Activated CD4-positive, CD25-positive, alpha-beta regulatory T cell treated with anti-CD3 and anti-CD28 coated beads, Interleukin-2, amount 50 U/mL, for 24 hours (primary cell): ENCODE measurements around the gene LDAH.

Source experiments
- ATAC-seq, 2 donors: fragments of 150-1000 bp; cut with Tn5 transposase; one replicate each; pipeline ENCODE4 v1.10.0; 2021; ENCODE audit warnings: mild to moderate bottlenecking in 1 of 2, moderate library complexity in 1 of 2

Gene LDAH

GRCh38 chr2:20649976-20650375 is 172.9 kb downstream of the LDAH start:
- no peak for ATAC-seq

DNA sequence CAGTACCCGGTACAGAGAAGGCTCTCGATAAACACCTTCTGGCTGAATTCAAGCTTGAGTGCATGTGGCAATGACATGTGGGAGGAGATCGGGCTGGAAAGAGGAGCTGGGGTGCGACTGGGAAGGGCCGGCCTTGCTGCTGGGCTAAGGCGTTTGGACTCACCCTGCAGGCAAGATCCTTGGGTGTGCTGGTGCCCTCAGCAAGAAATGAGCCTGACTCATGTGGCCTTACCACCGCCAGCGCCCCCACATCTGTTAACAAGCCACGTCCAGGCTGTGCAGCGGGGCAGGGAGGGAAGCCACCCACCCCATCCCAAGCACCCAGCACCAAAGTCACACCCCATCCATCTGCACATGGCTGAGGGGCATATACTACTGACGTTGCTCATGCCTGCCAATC is 173.3 kb downstream of the LDAH start:
- ATAC-seq, result no peak

- ATAC-seq, result no peak
Observed at GRCh38 chr2:20648831-20649230, 174.1 kb downstream of the LDAH start.

DNA sequence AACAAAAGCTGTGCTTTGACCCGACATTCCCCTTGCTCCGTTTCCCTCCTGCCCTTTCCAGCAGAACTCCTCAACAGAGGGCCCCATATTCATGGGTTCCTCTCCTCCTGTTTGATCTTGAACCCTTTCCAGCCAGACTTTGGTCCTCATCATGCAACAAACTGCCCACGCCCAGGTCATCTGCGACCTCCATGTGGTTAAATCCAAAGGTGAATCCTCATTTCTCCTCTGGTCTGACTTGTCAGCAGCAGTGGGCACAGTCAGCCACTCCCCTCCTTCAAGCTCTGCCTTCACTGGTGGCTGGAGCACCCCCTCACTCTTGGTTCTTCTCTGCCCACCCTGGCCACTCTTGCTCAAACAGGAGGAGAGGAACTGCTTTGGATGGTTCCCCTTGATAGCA is 174.7 kb downstream of the LDAH start:
- no peak for ATAC-seq

- ATAC-seq, result no peak
Observed at GRCh38 chr2:20647738-20648137, 175.2 kb downstream of the LDAH start.

GRCh38 chr2:20647211-20647610 is 175.7 kb downstream of the LDAH start:
- ATAC-seq, result no peak

GRCh38 chr2:20646446-20646845 is 176.5 kb downstream of the LDAH start:
- no peak for ATAC-seq

- ATAC-seq, result no peak
Observed at GRCh38 chr2:20645761-20646160, 177.1 kb downstream of the LDAH start.

DNA sequence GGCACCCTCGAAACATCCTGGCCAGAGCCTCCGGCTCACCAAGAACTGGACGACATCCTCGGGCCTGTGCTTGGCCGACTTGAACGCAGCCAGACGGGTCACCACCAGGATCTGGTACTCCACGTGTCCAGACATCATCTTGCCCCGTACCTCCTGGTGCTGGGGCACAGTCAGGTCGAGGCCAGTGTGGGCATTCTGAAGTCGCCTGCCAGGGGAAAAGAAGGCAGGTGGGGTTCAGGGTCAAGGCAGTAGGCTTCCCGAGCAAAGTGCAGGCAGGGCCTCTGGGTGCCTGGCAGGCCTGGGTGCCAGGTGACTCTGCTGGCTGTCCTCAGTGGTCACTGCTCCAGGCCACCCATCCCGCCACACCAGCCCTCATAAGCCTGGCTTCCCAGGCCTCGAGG is 177.6 kb downstream of the LDAH start:
- no peak for ATAC-seq

DNA sequence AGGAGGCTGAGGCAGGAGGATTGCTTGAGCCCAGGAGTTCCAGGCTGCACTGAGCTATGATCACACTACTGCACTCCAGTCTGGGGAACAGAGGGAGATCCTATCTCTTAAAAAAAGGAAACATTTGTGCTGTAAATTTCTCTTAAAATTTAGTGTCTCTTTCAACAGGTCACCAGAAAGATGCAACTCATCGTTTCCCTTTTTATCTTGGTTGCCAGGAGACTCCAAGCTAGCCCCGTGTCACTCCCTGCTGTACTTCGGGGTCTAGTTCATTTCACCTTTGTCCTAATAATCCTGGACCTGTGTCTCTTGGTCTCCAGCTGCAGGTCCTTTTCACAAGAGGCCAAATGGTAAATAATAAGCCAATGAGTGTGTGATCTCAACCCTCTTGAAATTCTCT is 179.1 kb downstream of the LDAH start:
- ATAC-seq, result no peak

DNA sequence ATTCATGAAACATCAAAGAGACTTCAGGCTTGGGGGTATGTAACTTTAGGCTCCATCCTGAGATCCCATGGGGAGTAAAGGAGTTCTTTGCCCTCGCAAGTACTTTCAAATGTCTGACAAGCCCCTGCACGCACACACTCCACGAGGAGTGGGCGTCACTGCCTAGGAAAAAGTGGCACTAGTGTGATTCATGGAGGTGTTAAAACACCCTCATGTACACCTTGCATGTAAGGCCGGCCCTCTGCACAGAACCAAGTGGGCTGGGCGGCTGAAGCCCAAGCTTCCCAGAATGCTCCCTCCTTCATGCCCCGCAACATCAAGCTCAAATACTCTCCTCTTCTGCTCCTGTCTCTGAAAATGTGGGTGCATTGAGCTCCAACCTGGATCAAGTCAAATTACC is 179.8 kb downstream of the LDAH start:
- ATAC-seq, result no peak

DNA sequence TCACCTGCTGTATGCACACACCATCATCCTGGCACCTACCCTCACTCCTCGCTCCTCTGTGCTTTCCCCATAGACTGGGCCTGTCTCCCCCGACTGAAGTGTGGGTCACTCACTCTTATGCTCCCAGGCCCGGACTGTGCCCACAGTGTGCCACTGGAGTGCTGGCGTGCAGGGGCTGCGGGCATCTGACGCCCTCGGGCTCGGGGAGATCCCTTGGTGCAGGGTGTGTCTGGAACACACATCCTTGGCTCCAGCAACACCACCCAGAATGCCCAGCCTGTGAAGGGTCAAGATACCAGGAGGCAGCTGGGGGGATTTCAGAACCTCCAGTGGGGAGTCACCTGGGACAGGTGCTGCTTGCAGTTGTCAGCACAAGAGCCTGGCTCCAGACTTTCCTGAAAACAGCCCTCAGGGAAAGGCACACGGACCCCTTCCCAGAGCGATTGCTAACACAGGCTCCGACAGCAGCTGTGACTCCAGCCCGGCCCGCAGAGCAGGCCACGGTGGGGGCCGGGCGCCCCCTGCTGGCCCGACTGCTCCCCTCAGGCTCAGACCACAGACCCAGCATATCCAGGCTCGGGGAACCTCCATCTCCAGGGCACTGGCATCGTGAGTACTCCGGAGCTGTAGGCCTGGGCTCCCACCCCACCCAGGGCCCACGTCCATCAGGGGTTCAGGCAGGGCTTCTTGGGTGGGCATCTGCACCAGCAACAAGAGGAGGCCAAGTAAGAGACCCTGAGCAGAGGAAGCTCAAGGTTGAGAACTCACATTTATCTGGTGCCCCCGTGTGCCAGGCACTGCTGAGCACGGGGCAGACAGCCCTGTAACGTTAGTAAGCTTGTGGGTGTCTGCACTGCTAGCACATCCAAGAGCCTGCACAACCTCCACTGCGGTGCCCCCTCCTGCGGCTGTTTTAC is 180.6 kb downstream of the LDAH start:
- peak; percentile 97 to 99 for ATAC-seq

- ATAC-seq, result no peak
Observed at GRCh38 chr2:20641123-20641985, 181.5 kb downstream of the LDAH start.

DNA sequence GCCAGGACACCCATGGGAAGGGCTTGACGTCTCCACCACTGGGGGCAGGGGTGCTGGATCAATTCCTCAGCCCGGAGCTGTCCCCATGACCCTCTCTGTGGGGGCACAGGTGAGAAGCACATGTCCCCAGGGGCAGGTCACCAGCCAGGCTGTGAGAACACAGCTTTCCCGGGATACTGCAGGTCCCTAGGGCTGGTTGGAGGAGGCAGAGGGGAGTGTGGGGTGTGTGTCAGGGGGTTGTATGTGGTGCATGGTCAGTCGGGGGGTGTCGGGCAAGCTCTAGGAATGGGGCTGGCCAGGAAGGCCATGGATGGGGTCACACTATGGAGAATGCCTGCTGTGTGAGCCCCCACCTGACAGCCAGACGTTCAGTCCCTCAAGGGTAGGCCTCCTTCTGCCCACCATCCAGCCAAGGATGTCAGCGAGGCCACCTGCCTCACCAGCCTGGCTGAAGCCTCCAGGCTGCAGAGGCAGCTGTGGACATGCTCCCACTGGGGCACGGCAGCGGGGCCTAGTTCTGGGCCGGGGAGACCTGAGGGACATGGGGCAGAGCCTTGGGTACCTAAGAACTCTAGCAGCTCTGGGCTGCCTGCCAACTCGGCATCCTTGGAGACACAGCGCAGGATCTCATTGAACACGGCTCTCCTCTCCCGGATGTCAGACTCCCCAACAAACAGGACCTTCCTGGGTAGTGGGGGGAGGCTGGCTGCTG is 182.3 kb downstream of the LDAH start:
- ATAC-seq, result no peak

- no peak for ATAC-seq
Observed at GRCh38 chr2:20638646-20639430, 184.1 kb downstream of the LDAH start.

- ATAC-seq, result no peak
Observed at GRCh38 chr2:20638014-20638413, 184.9 kb downstream of the LDAH start.

DNA sequence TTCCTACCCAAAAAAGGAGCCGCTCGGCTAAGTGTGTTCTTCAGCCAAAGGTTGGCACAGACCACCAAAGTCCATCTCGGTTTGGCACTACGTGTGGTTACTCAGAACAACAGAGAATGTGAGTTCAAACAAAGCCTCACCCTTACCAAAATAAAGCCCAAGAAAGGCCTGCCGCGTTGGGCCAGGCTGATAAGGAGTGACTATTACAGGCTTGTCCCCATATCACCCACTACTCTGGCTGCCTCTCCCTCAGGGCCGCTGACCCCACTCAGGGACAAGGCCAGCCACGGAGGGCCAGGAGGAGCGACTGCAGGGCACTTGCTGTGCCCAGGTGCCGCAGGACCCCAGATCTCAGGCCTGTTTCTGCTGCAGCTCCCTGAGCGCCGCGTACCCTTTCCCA is 185.8 kb downstream of the LDAH start:
- no peak for ATAC-seq

GRCh38 chr2:20635675-20636584 is 187.0 kb downstream of the LDAH start:
- ATAC-seq, result peak; percentile 58 to 60

GRCh38 chr2:20635113-20635510 is 187.8 kb downstream of the LDAH start:
- no peak for ATAC-seq

DNA sequence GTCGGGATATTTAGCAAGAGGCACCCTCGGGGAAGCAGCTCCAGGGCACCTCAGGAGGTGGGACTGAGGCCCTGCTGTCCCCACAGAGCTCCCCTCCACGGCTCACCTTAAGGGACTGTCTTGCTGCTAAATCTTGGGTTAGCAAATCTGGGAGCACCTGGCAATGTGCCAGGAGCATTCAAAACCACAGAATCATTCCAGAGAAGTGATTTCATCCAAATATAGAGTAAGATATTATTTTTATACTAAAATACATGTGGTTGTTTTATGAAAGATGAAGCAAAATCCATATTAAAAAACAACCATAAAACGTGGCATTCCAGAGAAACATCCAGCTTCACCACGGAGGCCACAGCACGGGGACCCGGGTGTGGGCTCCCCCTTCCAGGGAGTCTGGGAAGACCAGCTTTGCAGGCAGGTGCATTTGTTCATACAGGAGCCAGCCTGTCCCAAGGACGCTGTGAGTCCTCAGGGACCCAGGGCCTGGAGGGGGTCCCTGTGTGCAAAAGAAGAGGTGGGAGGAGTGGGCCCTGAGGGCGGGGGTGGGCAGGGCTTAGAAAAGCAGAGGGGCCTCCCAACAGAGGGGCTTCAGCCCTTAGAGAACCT is 188.3 kb downstream of the LDAH start:
- no peak for ATAC-seq
